Measurements from ENCODE around the gene ARPC1B.
"Not testable (repeated sequence)": the region's sequence is repeated elsewhere in the genome, so short reads cannot be mapped to it uniquely, and the experiment has no call there.

ARPC1B gene

GRCh38 chr7:99355098-99355497 is 19.4 kb upstream of the ARPC1B start:
- Mint-ChIP-seq H3K9me3 (no peaks in the 10 kb centered on the region), H3K4me1 (no peaks in the 10 kb centered on the region), H3K27me3 (ENCODE audit: low read depth) (no peaks in the 10 kb centered on the region), H3K27ac (no peak overlapping the region), H3K4me3 (no peak overlapping the region), H3K36me3 (ENCODE audit: low read depth) (peaks cover 54% of the 10 kb centered on the region)
- no peak for TF ChIP-seq CTCF (IDR thresholded peaks at IDR 0.05; ENCODE audit: unreplicated experiment in 3 of 3)

- H3K4me1 Mint-ChIP-seq = no peaks in the 10 kb centered on the region
- H3K4me3 Mint-ChIP-seq = no peak overlapping the region
- no peaks in the 10 kb centered on the region for H3K27me3 Mint-ChIP-seq (ENCODE audit: low read depth)
- no peak for TF ChIP-seq CTCF (IDR thresholded peaks at IDR 0.05; ENCODE audit: unreplicated experiment in 3 of 3)
- no peak overlapping the region for H3K27ac Mint-ChIP-seq
- no peaks in the 10 kb centered on the region for H3K9me3 Mint-ChIP-seq
- peaks cover 51% of the 10 kb centered on the region for H3K36me3 Mint-ChIP-seq (ENCODE audit: low read depth)
Observed at GRCh38 chr7:99357701-99358490, 16.6 kb upstream of the ARPC1B start.

- not testable (repeated sequence) for H3K4me1 Mint-ChIP-seq; H3K27me3 Mint-ChIP-seq (ENCODE audit: low read depth); H3K9me3 Mint-ChIP-seq; H3K27ac Mint-ChIP-seq; H3K4me3 Mint-ChIP-seq
- peaks cover 57% of the 10 kb centered on the region for H3K36me3 Mint-ChIP-seq (ENCODE audit: low read depth)
Observed at GRCh38 chr7:99358521-99358920, 16.0 kb upstream of the ARPC1B start.

- Mint-ChIP-seq H3K36me3 (ENCODE audit: low read depth) (peaks cover 61% of the 10 kb centered on the region), H3K27me3 (ENCODE audit: low read depth) (no peaks in the 10 kb centered on the region), H3K27ac (no peak overlapping the region), H3K9me3 (no peaks in the 10 kb centered on the region), H3K4me3 (no peak overlapping the region), H3K4me1 (no peaks in the 10 kb centered on the region)
- TF ChIP-seq CTCF (IDR thresholded peaks at IDR 0.05; ENCODE audit: unreplicated experiment in 3 of 3) = no peak
Observed at GRCh38 chr7:99359465-99360154, 14.9 kb upstream of the ARPC1B start.

- Mint-ChIP-seq H3K27ac (no peak overlapping the region), H3K4me3 (no peak overlapping the region), H3K27me3 (ENCODE audit: low read depth) (no peaks in the 10 kb centered on the region), H3K4me1 (no peaks in the 10 kb centered on the region), H3K36me3 (ENCODE audit: low read depth) (peaks cover 65% of the 10 kb centered on the region), H3K9me3 (no peaks in the 10 kb centered on the region)
- TF ChIP-seq CTCF (IDR thresholded peaks at IDR 0.05; ENCODE audit: unreplicated experiment in 3 of 3) = no peak
Observed at GRCh38 chr7:99362801-99363200, 11.7 kb upstream of the ARPC1B start.

- no peak for TF ChIP-seq CTCF (IDR thresholded peaks at IDR 0.05; ENCODE audit: unreplicated experiment in 3 of 3)
- Mint-ChIP-seq H3K27me3 (ENCODE audit: low read depth) (no peaks in the 10 kb centered on the region), H3K4me1 (no peaks in the 10 kb centered on the region), H3K36me3 (ENCODE audit: low read depth) (peaks cover 60% of the 10 kb centered on the region), H3K9me3 (no peaks in the 10 kb centered on the region), H3K27ac (no peak overlapping the region), H3K4me3 (no peak overlapping the region)
Observed at GRCh38 chr7:99363286-99363685, 11.2 kb upstream of the ARPC1B start.
